Keratinocyte (primary cell): ENCODE data around the gene S100PBP. TPM values are rescaled to one million over a fixed set of nuclear protein-coding genes. Genes with fewer than 3 reads are reported as not detected.

Experiments
- DNase-seq: peaks from one replicate; pipeline ENCODE4 v3.0.0-alpha.2; 2011; ENCODE audit warnings: low read depth, missing footprints, low spot score
- FAIRE-seq: peaks from 2 replicates; lab custom pipeline; 2011; peaks lifted over from hg19 to GRCh38; lab: Jason Lieb, UNC
- H2AFZ ChIP-seq: 2 replicates; pipeline ENCODE4 v1.6.0; 2012; ENCODE audit warnings: low read length, control low read depth, inconsistent platforms; ENCODE audit not compliant: control insufficient read depth
- H3K27ac ChIP-seq: 2 replicates; pipeline ENCODE4 v1.5.1; 2011; ENCODE audit warnings: low read length; ENCODE audit not compliant: control insufficient read depth, insufficient read depth
- H3K27me3 ChIP-seq: 3 replicates; pipeline ENCODE4 v1.6.0; 2011; ENCODE audit warnings: low read length; ENCODE audit not compliant: control insufficient read depth, insufficient read depth; ENCODE audit errors: extremely low read depth
- H3K36me3 ChIP-seq, 2 experiments: 2 replicates in 1 of 2; 3 replicates in 1 of 2; pipeline ENCODE4 v1.5.1; 2011; ENCODE audit warnings: low read length in 2 of 2, mild to moderate bottlenecking in 1 of 2; ENCODE audit not compliant: control insufficient read depth in 2 of 2, insufficient read depth in 2 of 2; ENCODE audit errors: extremely low read depth in 1 of 2
- H3K4me1 ChIP-seq: 3 replicates; pipeline ENCODE4 v1.5.1; 2011; ENCODE audit warnings: low read length; ENCODE audit not compliant: control insufficient read depth, insufficient read depth; ENCODE audit errors: extremely low read depth
- H3K4me2 ChIP-seq: 3 replicates; pipeline ENCODE4 v1.6.0; 2011; ENCODE audit warnings: low read depth, low read length; ENCODE audit not compliant: control insufficient read depth, insufficient read depth; ENCODE audit errors: extremely low read depth
- H3K4me3 ChIP-seq, 3 experiments: fragments of 200-600 bp in 1 of 3; sonication (generic) in 1 of 3; 2 replicates in 2 of 3; 3 replicates in 1 of 3; pipeline ENCODE4 v1.5.1; 2011 to 2016; ENCODE audit warnings: low read length in 3 of 3, mild to moderate bottlenecking in 3 of 3, control low read depth in 2 of 3, inconsistent platforms in 1 of 3, low read depth in 1 of 3, mixed read lengths in 1 of 3, mixed run types in 1 of 3, moderate library complexity in 1 of 3; ENCODE audit not compliant: control insufficient read depth in 2 of 3, insufficient read depth in 2 of 3; ENCODE audit errors: extremely low read depth in 1 of 3
- H3K79me2 ChIP-seq: 2 replicates; pipeline ENCODE4 v1.6.0; 2012; ENCODE audit warnings: low read length; ENCODE audit not compliant: control insufficient read depth, insufficient read depth
- H3K9ac ChIP-seq: 3 replicates; pipeline ENCODE4 v1.6.0; 2011; ENCODE audit warnings: low read length; ENCODE audit not compliant: control insufficient read depth, insufficient read depth; ENCODE audit errors: extremely low read depth
- H3K9me1 ChIP-seq: 3 replicates; pipeline ENCODE4 v1.6.0; 2011; ENCODE audit warnings: low read length; ENCODE audit not compliant: control insufficient read depth, insufficient read depth; ENCODE audit errors: extremely low read depth
- H3K9me3 ChIP-seq: 2 replicates; pipeline ENCODE4 v1.5.1; 2012; ENCODE audit warnings: low read depth, low read length; ENCODE audit not compliant: control insufficient read depth
- H4K20me1 ChIP-seq: 3 replicates; pipeline ENCODE4 v1.6.0; 2011; ENCODE audit warnings: low read length; ENCODE audit not compliant: control insufficient read depth, insufficient read depth; ENCODE audit errors: extremely low read depth
- CTCF ChIP-seq, 3 experiments: IDR thresholded peaks in 1 of 3; conservative IDR thresholded peaks in 1 of 3; optimal IDR thresholded peaks in 1 of 3; 2 replicates in 2 of 3; 3 replicates in 1 of 3; pipeline versions ENCODE3 to v1.5.1; 2011; ENCODE audit warnings: low read length in 3 of 3, mild to moderate bottlenecking in 3 of 3, moderate library complexity in 2 of 3, control low read depth in 1 of 3, inconsistent platforms in 1 of 3; ENCODE audit not compliant: insufficient read depth in 2 of 3; ENCODE audit errors: extremely low read depth in 1 of 3
- EZH2 ChIP-seq: IDR thresholded peaks from one replicate; pipeline ENCODE4 v1.6.1; 2012; ENCODE audit warnings: inconsistent platforms, mild to moderate bottlenecking, low read length, moderate library complexity
- dilution Hi-C: fragments of 300-500 bp; cut with MboI; formaldehyde crosslinking; loops from one replicate; pipeline ENCODE4 v1.7.0; 2020; ENCODE audit warnings: low sequenced_read_pairs; ENCODE audit not compliant: extremely low pct_ligation_motif_present
- polyA plus RNA-seq, 5 experiments: library from polyadenylated mRNA; depleted of rRNA in 3 of 5; stranded (reverse) in 3 of 5; stranded (forward) in 1 of 5; unstranded in 1 of 5; fragments of >200 nt; gene quantifications; 1 replicate in 1 of 5; 2 replicates in 3 of 5; 3 replicates in 1 of 5; pipeline versions ENCODE4 v1.2.1 to v1.2.3, GENCODE V29; 2011 to 2012; ENCODE audit warnings: missing spikeins in 2 of 5, low read depth in 1 of 5, low replicate concordance in 1 of 5

S100PBP gene
- polyA plus RNA-seq, 1 donor (not counting 4 experiments of a cell fraction or from before 2014, with no cell fraction given) = 29.0 TPM

- TF ChIP-seq EZH2 = no peak
- TF ChIP-seq CTCF (optimal IDR thresholded peaks at IDR 0.05 in 1 of 3, IDR thresholded peaks at IDR 0.05 in 1 of 3, conservative IDR thresholded peaks at IDR 0.05 in 1 of 3; ENCODE audit: extremely low read depth in 1 of 3, insufficient read depth in 2 of 3, low read length in 3 of 3) = no peak
- no peaks in the 10 kb centered on the region for H3K27me3 ChIP-seq
- H3K9me1 ChIP-seq = no peaks in the 10 kb centered on the region
- no peak overlapping the region for H3K4me3 ChIP-seq
- DNase-seq (no peak), FAIRE-seq (no peak)
- H3K4me1 ChIP-seq = peaks cover 51% of the 10 kb centered on the region
- no peak overlapping the region for H2AFZ ChIP-seq
- dilution Hi-C loops = no loop called here
- no peaks in the 10 kb centered on the region for H3K9me3 ChIP-seq
- H3K36me3 ChIP-seq = peaks cover 28 to 42% of the 10 kb centered on the region in 2 experiments
- no peak overlapping the region for H3K4me2 ChIP-seq
- H3K27ac ChIP-seq = no peak overlapping the region
- H3K79me2 ChIP-seq = peaks cover 17% of the 10 kb centered on the region
- no peak overlapping the region for H3K9ac ChIP-seq
- H4K20me1 ChIP-seq = peaks cover 10% of the 10 kb centered on the region
Observed at GRCh38 chr1:32770741-32771548, 46.5 kb upstream of the S100PBP start.

GRCh38 chr1:32771561-32772280 lies 45.7 kb upstream of the S100PBP start:
- peaks cover 44% of the 10 kb centered on the region for H3K4me1 ChIP-seq
- H4K20me1 ChIP-seq = peaks cover 10% of the 10 kb centered on the region
- H3K9ac ChIP-seq = no peak overlapping the region
- H3K27ac ChIP-seq = no peak overlapping the region
- FAIRE-seq (no peak), DNase-seq (no peak)
- H2AFZ ChIP-seq = no peak overlapping the region
- H3K79me2 ChIP-seq = peaks cover 10% of the 10 kb centered on the region
- no peak for TF ChIP-seq CTCF (optimal IDR thresholded peaks at IDR 0.05 in 1 of 3, IDR thresholded peaks at IDR 0.05 in 1 of 3, conservative IDR thresholded peaks at IDR 0.05 in 1 of 3; ENCODE audit: extremely low read depth in 1 of 3, insufficient read depth in 2 of 3, low read length in 3 of 3)
- no peak for TF ChIP-seq EZH2
- H3K9me1 ChIP-seq = no peaks in the 10 kb centered on the region
- H3K9me3 ChIP-seq = no peaks in the 10 kb centered on the region
- no peak overlapping the region for H3K4me3 ChIP-seq
- H3K36me3 ChIP-seq = peaks cover 28 to 42% of the 10 kb centered on the region in 2 experiments
- no peak overlapping the region for H3K4me2 ChIP-seq
- no peaks in the 10 kb centered on the region for H3K27me3 ChIP-seq
- dilution Hi-C loops = no loop called here
